IPS-20b (cell line): ENCODE data around the gene AATF.

Experiments used
- H3K27ac ChIP-seq: one replicate; pipeline ENCODE4 v1.5.1; 2013; ENCODE audit warnings: low read length
- H3K27me3 ChIP-seq: 2 replicates; pipeline ENCODE4 v1.6.1; 2013; ENCODE audit warnings: mild to moderate bottlenecking, low read length, inconsistent platforms; ENCODE audit not compliant: insufficient read depth
- H3K36me3 ChIP-seq: 2 replicates; pipeline ENCODE4 v1.6.1; 2013; ENCODE audit warnings: low read depth, mild to moderate bottlenecking, inconsistent platforms, low read length, moderate library complexity; ENCODE audit not compliant: insufficient read depth
- H3K4me1 ChIP-seq: 2 replicates; pipeline ENCODE4 v1.6.1; 2013; ENCODE audit warnings: mild to moderate bottlenecking, control low read depth, inconsistent platforms, low read length, moderate library complexity; ENCODE audit not compliant: insufficient read depth
- H3K4me3 ChIP-seq: 2 replicates; pipeline ENCODE4 v1.5.1; 2013; ENCODE audit warnings: mild to moderate bottlenecking, low read length, inconsistent platforms
- H3K9ac ChIP-seq: 2 replicates; pipeline ENCODE4 v1.6.1; 2013; ENCODE audit warnings: low read depth, mild to moderate bottlenecking, inconsistent platforms, low read length, moderate library complexity
- H3K9me3 ChIP-seq: 2 replicates; pipeline ENCODE4 v1.6.1; 2013; ENCODE audit warnings: mild to moderate bottlenecking, low read depth, low read length, inconsistent platforms; ENCODE audit not compliant: insufficient read depth

AATF gene

GRCh38 chr17:36975922-36976515 is 27.3 kb downstream of the AATF start:
- no peaks in the 10 kb centered on the region; the same call in 1 of the 2 replicates for H3K4me1 ChIP-seq
- H3K36me3 ChIP-seq: no peaks in the 10 kb centered on the region
- H3K4me3 ChIP-seq: no peak overlapping the region
- H3K27ac ChIP-seq: no peak overlapping the region
- H3K9ac ChIP-seq: no peak overlapping the region
- H3K27me3 ChIP-seq: no peaks in the 10 kb centered on the region
- H3K9me3 ChIP-seq: no peaks in the 10 kb centered on the region

GRCh38 chr17:36977066-36977465 is 28.3 kb downstream of the AATF start:
- H3K4me3 ChIP-seq: no peak overlapping the region
- no peaks in the 10 kb centered on the region for H3K9me3 ChIP-seq
- no peak overlapping the region for H3K27ac ChIP-seq
- H3K36me3 ChIP-seq: no peaks in the 10 kb centered on the region
- H3K4me1 ChIP-seq: no peaks in the 10 kb centered on the region; the same call in 1 of the 2 replicates
- no peak overlapping the region for H3K9ac ChIP-seq
- H3K27me3 ChIP-seq: no peaks in the 10 kb centered on the region

- Histone ChIP-seq H3K27ac (no peak overlapping the region), H3K9me3 (no peaks in the 10 kb centered on the region), H3K27me3 (no peaks in the 10 kb centered on the region), H3K36me3 (no peaks in the 10 kb centered on the region), H3K4me1 (no peaks in the 10 kb centered on the region; the same call in 1 of the 2 replicates), H3K9ac (no peak overlapping the region), H3K4me3 (no peak overlapping the region)
These were observed 28.8 kb downstream of the AATF start for GRCh38 chr17:36977568-36977967.

- H3K4me3 ChIP-seq: no peak overlapping the region
- H3K4me1 ChIP-seq: no peaks in the 10 kb centered on the region; the same call in 1 of the 2 replicates
- no peak overlapping the region for H3K9ac ChIP-seq
- no peaks in the 10 kb centered on the region for H3K36me3 ChIP-seq
- no peaks in the 10 kb centered on the region for H3K9me3 ChIP-seq
- H3K27ac ChIP-seq: no peak overlapping the region
- H3K27me3 ChIP-seq: no peaks in the 10 kb centered on the region
These were observed 30.2 kb downstream of the AATF start for GRCh38 chr17:36978810-36979564.

- Histone ChIP-seq H3K4me1 (no peaks in the 10 kb centered on the region; the same call in 1 of the 2 replicates), H3K27ac (no peak overlapping the region), H3K9me3 (no peaks in the 10 kb centered on the region), H3K4me3 (no peak overlapping the region), H3K9ac (no peak overlapping the region), H3K27me3 (no peaks in the 10 kb centered on the region), H3K36me3 (no peaks in the 10 kb centered on the region)
These were observed 30.8 kb downstream of the AATF start for GRCh38 chr17:36979565-36979941.

- H3K4me1 ChIP-seq: no peaks in the 10 kb centered on the region; the same call in 1 of the 2 replicates
- no peak overlapping the region for H3K27ac ChIP-seq
- no peaks in the 10 kb centered on the region for H3K36me3 ChIP-seq
- no peak overlapping the region for H3K9ac ChIP-seq
- no peaks in the 10 kb centered on the region for H3K27me3 ChIP-seq
- no peaks in the 10 kb centered on the region for H3K9me3 ChIP-seq
- H3K4me3 ChIP-seq: no peak overlapping the region
These were observed 31.6 kb downstream of the AATF start for GRCh38 chr17:36980280-36980761.

GRCh38 chr17:36983618-36984017 is 34.9 kb downstream of the AATF start:
- H3K9me3 ChIP-seq: no peaks in the 10 kb centered on the region
- H3K36me3 ChIP-seq: peaks cover 12% of the 10 kb centered on the region
- H3K9ac ChIP-seq: no peak overlapping the region
- H3K4me3 ChIP-seq: no peak overlapping the region
- H3K27ac ChIP-seq: no peak overlapping the region
- H3K4me1 ChIP-seq: no peaks in the 10 kb centered on the region; the same call in 1 of the 2 replicates
- no peaks in the 10 kb centered on the region for H3K27me3 ChIP-seq

GRCh38 chr17:36989173-36989572 is 40.4 kb downstream of the AATF start:
- Histone ChIP-seq H3K27ac (no peak overlapping the region), H3K4me1 (no peaks in the 10 kb centered on the region), H3K9me3 (no peaks in the 10 kb centered on the region), H3K36me3 (peaks cover 59% of the 10 kb centered on the region), H3K9ac (no peak overlapping the region), H3K4me3 (no peak overlapping the region), H3K27me3 (no peaks in the 10 kb centered on the region)

- Histone ChIP-seq H3K9me3 (peaks cover 5% of the 10 kb centered on the region; the same call in 1 of the 2 replicates), H3K27ac (no peak overlapping the region), H3K36me3 (peaks cover 88% of the 10 kb centered on the region), H3K4me3 (no peak overlapping the region), H3K4me1 (no peaks in the 10 kb centered on the region), H3K9ac (no peak overlapping the region), H3K27me3 (no peaks in the 10 kb centered on the region)
These were observed 43.9 kb downstream of the AATF start for GRCh38 chr17:36992701-36993100.

- no peak overlapping the region for H3K9ac ChIP-seq
- H3K36me3 ChIP-seq: peaks cover 92% of the 10 kb centered on the region
- peaks cover 5% of the 10 kb centered on the region; the same call in 1 of the 2 replicates for H3K9me3 ChIP-seq
- no peak overlapping the region for H3K4me3 ChIP-seq
- no peak overlapping the region for H3K27ac ChIP-seq
- no peaks in the 10 kb centered on the region for H3K27me3 ChIP-seq
- no peaks in the 10 kb centered on the region for H3K4me1 ChIP-seq
These were observed 44.5 kb downstream of the AATF start for GRCh38 chr17:36993227-36993626.

- Histone ChIP-seq H3K4me1 (no peaks in the 10 kb centered on the region), H3K4me3 (no peak overlapping the region), H3K27me3 (no peaks in the 10 kb centered on the region), H3K9ac (no peak overlapping the region), H3K36me3 (peaks cover 86% of the 10 kb centered on the region), H3K9me3 (peaks cover 5% of the 10 kb centered on the region; the same call in 1 of the 2 replicates), H3K27ac (no peak overlapping the region)
These were observed 45.7 kb downstream of the AATF start for GRCh38 chr17:36994438-36994837.

- Histone ChIP-seq H3K9me3 (peaks cover 15% of the 10 kb centered on the region), H3K27ac (no peak overlapping the region), H3K36me3 (peaks cover 56% of the 10 kb centered on the region), H3K27me3 (no peaks in the 10 kb centered on the region), H3K4me3 (no peak overlapping the region), H3K4me1 (no peaks in the 10 kb centered on the region), H3K9ac (no peak overlapping the region)
These were observed 50.7 kb downstream of the AATF start for GRCh38 chr17:36999471-36999870.
